ENCODE measurements around the gene MRPL40. TPM values are rescaled to one million over a fixed set of nuclear protein-coding genes. Genes with fewer than 3 reads are reported as not detected.

The MRPL40 gene
- total RNA-seq, 1 donor from 2014 or later, result 24.0 TPM

DNA sequence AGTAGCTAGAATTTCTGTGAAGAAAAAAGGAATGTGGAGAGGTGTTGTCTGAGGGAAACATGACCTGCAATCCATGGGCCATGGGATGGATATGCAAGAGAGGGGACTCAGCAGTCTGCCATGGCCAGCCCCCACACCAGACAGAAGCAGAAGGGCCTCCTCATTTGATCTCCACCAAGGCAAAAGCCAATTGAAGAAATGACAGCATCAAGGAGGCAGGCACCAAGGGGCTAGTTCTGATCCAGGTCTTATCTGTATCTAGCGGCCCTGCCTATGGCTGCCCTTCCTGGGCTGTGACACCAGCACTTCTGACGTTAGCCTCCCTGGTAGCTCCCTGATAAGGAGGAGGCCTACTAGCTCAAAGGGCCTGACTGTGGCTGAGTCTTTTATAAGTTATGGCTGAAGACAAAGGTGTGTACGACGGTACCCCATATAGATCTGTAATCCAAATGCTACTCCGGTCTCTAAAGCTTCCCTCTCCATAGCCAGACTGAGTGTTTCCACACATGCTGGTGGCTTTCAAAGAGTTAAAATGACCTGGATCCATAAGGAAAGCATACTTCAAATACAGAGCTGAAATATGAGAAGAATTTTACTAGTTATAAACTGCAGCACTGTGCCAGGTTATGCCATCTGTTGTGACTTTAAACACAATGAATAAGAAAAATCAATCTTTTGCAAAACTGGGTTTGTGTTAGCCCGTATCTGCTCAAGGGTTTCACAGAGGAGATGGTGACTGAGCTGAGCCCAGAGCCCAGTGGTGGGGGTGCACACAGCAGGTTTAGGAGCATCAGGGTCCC lies 35.2 kb upstream of the MRPL40 start:
- Mint-ChIP-seq H3K9me3 (no peaks in the 10 kb centered on the region), H3K27ac (no peak overlapping the region), H3K4me1 (no peaks in the 10 kb centered on the region), H3K4me3 (no peak overlapping the region), H3K27me3 (no peaks in the 10 kb centered on the region), H3K36me3 (ENCODE audit: low read depth) (peaks cover 80% of the 10 kb centered on the region)
- POLR2A ChIA-PET, result no interaction called here
- no peak for DNase-seq
- TF ChIP-seq, protein P1, sequence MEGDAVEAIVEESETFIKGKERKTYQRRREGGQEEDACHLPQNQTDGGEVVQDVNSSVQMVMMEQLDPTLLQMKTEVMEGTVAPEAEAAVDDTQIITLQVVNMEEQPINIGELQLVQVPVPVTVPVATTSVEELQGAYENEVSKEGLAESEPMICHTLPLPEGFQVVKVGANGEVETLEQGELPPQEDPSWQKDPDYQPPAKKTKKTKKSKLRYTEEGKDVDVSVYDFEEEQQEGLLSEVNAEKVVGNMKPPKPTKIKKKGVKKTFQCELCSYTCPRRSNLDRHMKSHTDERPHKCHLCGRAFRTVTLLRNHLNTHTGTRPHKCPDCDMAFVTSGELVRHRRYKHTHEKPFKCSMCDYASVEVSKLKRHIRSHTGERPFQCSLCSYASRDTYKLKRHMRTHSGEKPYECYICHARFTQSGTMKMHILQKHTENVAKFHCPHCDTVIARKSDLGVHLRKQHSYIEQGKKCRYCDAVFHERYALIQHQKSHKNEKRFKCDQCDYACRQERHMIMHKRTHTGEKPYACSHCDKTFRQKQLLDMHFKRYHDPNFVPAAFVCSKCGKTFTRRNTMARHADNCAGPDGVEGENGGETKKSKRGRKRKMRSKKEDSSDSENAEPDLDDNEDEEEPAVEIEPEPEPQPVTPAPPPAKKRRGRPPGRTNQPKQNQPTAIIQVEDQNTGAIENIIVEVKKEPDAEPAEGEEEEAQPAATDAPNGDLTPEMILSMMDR (IDR thresholded peaks at IDR 0.05), result no peak
- intact Hi-C loops (cut with micrococcal nuclease), result no loop called here
- ATAC-seq (ENCODE audit: low read depth), result no peak
- CTCF ChIA-PET, result no interaction called here

DNA sequence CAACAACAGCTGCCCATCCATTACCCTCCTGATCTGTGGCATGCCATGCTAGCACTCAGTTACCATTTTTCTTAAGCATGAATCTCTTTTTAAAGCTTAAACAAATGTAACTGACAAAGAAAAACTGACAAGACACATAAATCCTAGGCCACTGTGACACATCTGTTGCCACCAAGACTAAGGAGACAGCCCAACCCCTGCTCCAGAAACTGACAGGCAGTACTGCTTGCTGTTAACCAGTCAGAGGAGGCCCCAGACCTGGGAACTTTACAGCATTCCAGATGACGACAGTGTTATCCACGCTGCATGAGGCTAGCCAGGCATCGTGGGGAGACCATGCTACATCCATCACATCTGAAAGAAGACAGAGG lies 34.6 kb upstream of the MRPL40 start:
- ChIA-PET CTCF (no interaction called here), POLR2A (no interaction called here)
- TF ChIP-seq, protein P1 (IDR thresholded peaks at IDR 0.05), result no peak
- ATAC-seq (ENCODE audit: low read depth) (no peak), DNase-seq (no peak)
- Mint-ChIP-seq H3K4me1 (no peaks in the 10 kb centered on the region), H3K36me3 (ENCODE audit: low read depth) (peaks cover 79% of the 10 kb centered on the region), H3K27ac (no peak overlapping the region), H3K4me3 (no peak overlapping the region), H3K27me3 (no peaks in the 10 kb centered on the region), H3K9me3 (no peaks in the 10 kb centered on the region)
- intact Hi-C loops (cut with micrococcal nuclease), result no loop called here

DNA sequence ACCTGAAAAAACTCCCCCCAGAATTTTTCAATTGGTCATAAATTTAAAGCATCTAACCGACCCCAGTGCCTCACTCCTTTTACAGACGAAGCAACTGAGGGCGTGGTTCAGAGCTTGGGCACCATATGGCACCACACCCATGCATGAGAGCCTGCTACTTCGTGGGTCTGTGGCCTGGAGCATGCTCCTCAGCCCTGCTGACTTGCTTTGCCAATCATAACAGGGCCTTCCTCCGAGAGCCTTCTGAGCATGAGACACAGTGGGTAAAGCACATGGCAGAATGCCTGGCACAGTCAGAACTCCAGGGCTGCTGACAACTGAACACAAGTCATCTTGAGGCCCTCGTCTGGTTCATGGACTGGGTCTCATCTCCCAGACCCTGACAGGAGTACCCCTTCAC lies 34.1 kb upstream of the MRPL40 start:
- H3K4me1 Mint-ChIP-seq, result no peaks in the 10 kb centered on the region
- intact Hi-C loops (cut with micrococcal nuclease), result no loop called here
- H3K9me3 Mint-ChIP-seq, result no peaks in the 10 kb centered on the region
- no peak for ATAC-seq (ENCODE audit: low read depth)
- peaks cover 76% of the 10 kb centered on the region for H3K36me3 Mint-ChIP-seq (ENCODE audit: low read depth)
- no peak overlapping the region for H3K27ac Mint-ChIP-seq
- TF ChIP-seq, protein P1 (IDR thresholded peaks at IDR 0.05), result no peak
- ChIA-PET CTCF (no interaction called here), POLR2A (no interaction called here)
- no peaks in the 10 kb centered on the region for H3K27me3 Mint-ChIP-seq
- DNase-seq, result no peak
- no peak overlapping the region for H3K4me3 Mint-ChIP-seq

DNA sequence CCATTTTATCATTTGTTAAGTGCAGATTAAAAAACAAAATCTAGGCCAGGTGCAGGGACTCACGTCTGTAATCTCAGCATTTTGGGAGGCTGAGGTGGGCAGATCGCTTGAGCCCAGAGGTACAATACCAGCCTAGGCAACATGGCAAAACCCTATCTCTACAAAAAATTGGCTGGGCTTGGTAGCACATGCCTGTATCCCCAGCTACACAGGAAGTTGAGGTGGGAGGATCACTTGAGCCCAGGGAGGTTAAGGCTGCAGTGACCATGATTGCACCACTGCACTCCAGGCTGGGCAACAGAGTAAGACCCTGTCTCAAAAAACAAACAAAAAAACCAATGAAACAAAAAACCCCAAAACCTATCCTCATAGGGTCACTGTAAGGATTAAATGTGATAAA lies 33.7 kb upstream of the MRPL40 start:
- POLR2A ChIA-PET, result interaction anchor here (0.7 kb wide), 1 partner anchor 31 kb away, joined by 6 read pairs; no protein-coding TSS in a partner anchor
- no peak for DNase-seq
- no peaks in the 10 kb centered on the region for H3K4me1 Mint-ChIP-seq
- no peaks in the 10 kb centered on the region for H3K9me3 Mint-ChIP-seq
- TF ChIP-seq, protein P1 (IDR thresholded peaks at IDR 0.05), result no peak
- no peak for ATAC-seq (ENCODE audit: low read depth)
- H3K27me3 Mint-ChIP-seq, result no peaks in the 10 kb centered on the region
- CTCF ChIA-PET, result no interaction called here
- no peak overlapping the region for H3K4me3 Mint-ChIP-seq
- H3K36me3 Mint-ChIP-seq (ENCODE audit: low read depth), result peaks cover 71% of the 10 kb centered on the region
- H3K27ac Mint-ChIP-seq, result no peak overlapping the region
- intact Hi-C loops (cut with micrococcal nuclease), result no loop called here

DNA sequence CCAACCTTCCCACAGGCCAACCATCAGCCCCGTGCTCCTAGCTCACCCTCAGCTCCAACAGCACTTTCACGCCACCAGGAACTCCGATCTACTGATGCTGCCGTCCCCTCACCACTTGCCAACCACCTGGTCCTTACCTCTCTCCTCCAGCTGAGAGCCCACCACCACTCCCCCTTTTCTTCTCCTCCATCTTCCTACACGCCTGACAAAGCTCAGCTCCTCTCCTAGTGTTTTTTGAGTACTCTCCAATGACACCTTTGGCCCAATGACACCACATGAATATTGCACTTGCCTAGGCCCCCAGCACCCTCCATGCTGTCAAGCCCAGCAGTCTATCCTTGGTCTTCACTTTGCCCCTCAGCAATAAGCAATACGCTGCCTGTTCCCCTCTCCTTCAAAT lies 31.5 kb upstream of the MRPL40 start:
- ATAC-seq (ENCODE audit: low read depth), result no peak
- H3K4me3 Mint-ChIP-seq, result no peak overlapping the region
- no peaks in the 10 kb centered on the region for H3K9me3 Mint-ChIP-seq
- TF ChIP-seq, protein P1 (IDR thresholded peaks at IDR 0.05), result no peak
- H3K27ac Mint-ChIP-seq, result no peak overlapping the region
- H3K36me3 Mint-ChIP-seq (ENCODE audit: low read depth), result peaks cover 74% of the 10 kb centered on the region
- ChIA-PET CTCF (no interaction called here), POLR2A (no interaction called here)
- no peaks in the 10 kb centered on the region for H3K27me3 Mint-ChIP-seq
- intact Hi-C loops (cut with micrococcal nuclease), result loop anchor here (5.0 kb wide), 1 partner anchor 39 kb away; no protein-coding TSS in a partner anchor
- H3K4me1 Mint-ChIP-seq, result peaks cover 15% of the 10 kb centered on the region
- no peak for DNase-seq

Data from activated B cell treated with CpG ODN at 0.5 μM for 24 hours (primary cell).